SHP77 treated with DMSO at 0.1 percent for 48 hours (cell line): ENCODE results near the gene ARL6IP4.
"Not testable (repeated sequence)": the region's sequence is repeated elsewhere in the genome, so short reads cannot be mapped to it uniquely, and the experiment has no call there.

Source experiments
- DNase-seq: peaks from one replicate; lab custom pipeline; 2025; lab: John Stamatoyannopoulos, UW

ARL6IP4 gene

GRCh38 chr12:123011701-123012100, 31.2 kb downstream of the ARL6IP4 start:
- no peak for DNase-seq

GRCh38 chr12:123013185-123014095, 33.0 kb downstream of the ARL6IP4 start:
- no peak for DNase-seq

- DNase-seq, result not testable (repeated sequence)
Measured at GRCh38 chr12:123014473-123014872, 34.0 kb downstream of the ARL6IP4 start.

- no peak for DNase-seq
Measured at GRCh38 chr12:123017753-123018152, 37.3 kb downstream of the ARL6IP4 start.

GRCh38 chr12:123019841-123020138, 39.3 kb downstream of the ARL6IP4 start:
- no peak for DNase-seq

GRCh38 chr12:123021688-123022604, 41.5 kb downstream of the ARL6IP4 start:
- no peak for DNase-seq

- no peak for DNase-seq
Measured at GRCh38 chr12:123022846-123023245, 42.4 kb downstream of the ARL6IP4 start.

- no peak for DNase-seq
Measured at GRCh38 chr12:123024819-123025391, 44.4 kb downstream of the ARL6IP4 start.

GRCh38 chr12:123026094-123026853, 45.8 kb downstream of the ARL6IP4 start:
- no peak for DNase-seq

- DNase-seq, result no peak
Measured at GRCh38 chr12:123027726-123028445, 47.4 kb downstream of the ARL6IP4 start.

GRCh38 chr12:123028475-123028874, 48.0 kb downstream of the ARL6IP4 start:
- no peak for DNase-seq

GRCh38 chr12:123029550-123029949, 49.1 kb downstream of the ARL6IP4 start:
- no peak for DNase-seq

- no peak for DNase-seq
Measured at GRCh38 chr12:123030686-123031085, 50.2 kb downstream of the ARL6IP4 start.

GRCh38 chr12:123031171-123031845, 50.8 kb downstream of the ARL6IP4 start:
- DNase-seq, result no peak
